Cerebellar cortex (tissue), 1 donor: ENCODE data around the gene PRMT7.

ENCODE experiments used
- DNase-seq: peaks from one replicate; pipeline ENCODE4 v3.0.0-alpha.2; 2015; ENCODE audit warnings: low spot score

The PRMT7 gene

DNA sequence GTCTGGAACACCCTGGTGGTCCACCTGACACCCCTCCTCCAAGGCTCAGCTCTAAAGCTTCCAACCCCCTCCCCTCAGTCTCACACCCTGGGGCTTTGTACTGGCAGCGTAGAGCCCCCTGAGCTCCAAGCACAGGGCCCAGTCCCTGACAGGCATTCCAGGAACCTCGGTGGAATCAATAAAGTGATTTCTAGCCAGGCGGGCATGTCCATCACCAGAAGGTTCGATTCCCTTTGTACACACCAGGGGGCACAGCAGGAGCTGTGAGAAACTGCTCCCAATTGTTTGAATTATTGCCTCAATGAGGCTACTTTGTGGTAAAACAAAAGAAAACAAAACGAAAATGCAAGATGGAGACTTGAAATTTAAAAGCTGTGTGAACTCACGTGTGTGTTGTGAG lies 85.7 kb downstream of the PRMT7 start:
- no peak for DNase-seq

DNA sequence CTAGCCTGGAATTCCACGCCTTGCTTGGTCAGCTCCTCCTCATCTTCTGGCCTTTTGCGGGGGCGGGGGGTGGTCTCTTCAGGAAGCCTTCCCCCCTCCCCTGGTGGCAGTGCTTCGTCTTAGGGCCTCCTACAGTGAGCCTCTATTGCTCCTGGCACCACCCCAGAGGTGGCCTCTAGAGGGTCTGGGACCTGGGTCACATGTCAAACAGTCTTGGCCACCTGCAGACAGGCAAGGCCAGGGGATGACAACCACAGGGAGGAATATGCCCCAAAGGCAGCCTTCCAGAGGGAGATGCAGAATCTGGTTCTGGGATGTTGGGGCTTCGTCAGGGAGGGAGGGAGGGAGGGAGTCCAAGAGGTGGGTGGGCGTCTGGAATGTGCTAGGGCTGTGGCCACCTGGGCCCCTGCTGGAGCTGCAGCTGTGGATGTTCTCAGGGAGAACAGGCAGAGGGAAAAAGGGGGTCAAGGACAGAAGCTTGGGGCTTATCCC lies 86.9 kb downstream of the PRMT7 start:
- DNase-seq = no peak

DNA sequence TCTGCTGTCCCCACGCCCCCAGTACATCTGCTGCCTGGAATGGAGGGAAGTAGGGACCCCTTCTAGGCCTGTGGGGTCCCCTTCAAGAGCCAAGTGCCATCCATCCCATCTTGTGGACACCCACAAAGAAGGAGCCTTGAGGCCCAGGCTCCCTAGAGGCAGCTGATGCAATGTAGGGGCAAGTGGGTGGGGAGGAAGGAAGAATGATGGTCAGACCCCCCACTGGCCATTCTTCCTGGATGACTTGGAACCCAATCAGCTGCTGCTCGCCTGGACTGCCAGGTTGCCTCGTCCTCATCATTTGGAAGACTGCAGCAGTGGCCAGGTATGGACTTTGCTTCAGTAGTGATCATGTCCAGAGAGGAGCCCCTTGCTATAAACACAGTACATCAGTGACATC lies 88.6 kb downstream of the PRMT7 start:
- no peak for DNase-seq

DNA sequence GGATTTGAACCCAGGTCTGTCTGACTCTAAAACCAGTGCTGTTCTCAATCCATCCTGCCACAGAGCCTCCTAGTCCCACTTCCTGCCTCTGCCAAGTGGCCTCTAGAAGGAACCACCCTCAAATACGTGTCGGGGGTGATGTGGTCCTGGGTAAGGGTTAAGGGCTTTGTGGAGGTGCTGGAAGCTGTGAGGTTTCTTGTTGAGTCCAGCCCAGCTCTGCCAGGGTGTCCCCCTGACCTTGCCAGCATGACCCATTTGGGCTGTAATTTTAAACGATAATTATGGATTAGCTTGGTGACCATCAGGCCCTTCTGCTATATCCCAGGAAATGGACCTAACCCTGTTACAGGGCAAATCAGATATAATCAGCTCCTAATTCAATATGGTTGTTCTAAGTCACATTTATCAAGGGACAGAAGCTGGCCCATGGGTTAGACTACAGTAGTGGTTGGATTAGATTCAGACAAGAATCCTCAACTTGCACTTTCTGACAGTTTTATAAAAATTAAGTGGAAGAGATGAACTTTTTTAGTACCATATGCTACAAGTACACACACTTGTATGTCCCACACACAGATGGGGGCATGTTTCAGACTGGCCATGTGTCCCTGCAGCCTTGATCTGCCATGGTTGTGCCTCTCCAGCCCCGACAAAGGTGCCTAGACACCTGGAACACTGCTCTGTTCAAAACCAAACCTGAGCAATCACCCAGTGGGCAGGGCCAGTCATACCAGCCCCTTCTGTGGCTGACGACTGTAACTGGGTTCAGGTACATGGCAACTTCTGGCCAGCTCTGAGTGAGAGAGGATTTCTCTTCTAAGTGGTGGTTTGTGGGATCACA lies 89.5 kb downstream of the PRMT7 start:
- no peak for DNase-seq

DNA sequence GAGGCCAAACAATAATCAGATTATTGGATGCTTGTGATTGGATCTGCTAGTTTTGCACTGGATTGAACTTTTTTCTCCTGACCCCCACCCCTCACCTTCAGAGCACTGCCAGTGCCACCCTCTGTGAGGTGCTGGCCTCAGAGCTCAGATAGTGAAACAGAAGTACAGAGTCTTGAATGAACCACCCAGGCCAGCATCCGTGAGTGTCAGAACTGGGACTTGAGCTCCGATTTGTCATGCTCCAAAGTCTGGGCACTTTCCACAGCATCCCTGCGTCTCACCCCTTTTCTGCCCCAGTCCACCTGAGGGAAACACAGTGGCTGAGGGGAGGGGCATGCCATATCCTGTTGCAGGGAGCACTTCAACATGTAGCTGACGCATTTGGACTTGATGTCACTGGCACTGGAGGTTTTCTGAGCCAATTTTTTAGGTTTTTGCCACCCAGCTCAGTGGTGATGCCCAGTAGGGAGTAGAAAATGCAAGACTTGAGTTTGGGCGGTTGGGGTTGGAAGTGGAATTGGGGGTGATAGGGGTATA lies 90.2 kb downstream of the PRMT7 start:
- no peak for DNase-seq

DNA sequence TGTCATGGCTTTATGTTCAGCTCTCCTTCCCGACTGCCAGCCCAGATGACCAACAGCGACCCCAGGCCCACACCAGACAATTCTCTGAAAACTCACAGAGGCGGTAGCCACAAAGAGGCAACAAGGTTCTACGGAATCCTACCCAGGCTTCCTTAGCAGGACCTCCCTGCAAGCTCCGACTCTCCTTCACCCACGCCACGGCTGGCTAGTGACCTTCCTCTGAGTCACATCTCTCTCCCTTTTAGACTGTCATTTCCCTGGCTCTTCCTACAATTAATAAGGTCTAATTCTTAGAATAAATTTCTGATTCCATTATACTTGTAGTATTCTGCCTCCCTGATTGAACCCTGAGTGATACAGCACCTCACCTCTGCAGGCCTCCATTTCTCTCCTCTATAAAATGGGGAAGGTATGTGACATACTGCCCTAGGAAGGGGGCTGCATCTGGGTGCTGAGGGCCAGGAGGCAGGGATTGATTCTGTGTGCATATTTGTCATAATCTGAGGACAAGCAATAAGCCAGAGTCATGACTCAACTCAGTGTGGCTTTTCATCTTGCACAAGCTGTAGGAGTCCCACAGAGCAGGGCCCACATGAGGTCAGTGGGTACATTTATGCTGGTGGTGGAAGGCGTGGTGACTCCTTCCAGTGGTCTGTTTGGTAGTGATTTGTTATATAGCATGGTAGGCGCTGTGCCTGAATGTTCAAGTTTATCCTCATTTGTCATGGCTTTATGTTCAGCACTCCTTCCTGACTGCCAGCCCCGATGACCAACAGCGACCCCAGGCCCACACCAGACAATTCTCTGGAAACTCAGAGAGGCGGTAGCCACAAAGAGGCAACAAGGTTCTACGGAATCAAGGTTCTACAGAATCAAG lies 91.3 kb downstream of the PRMT7 start:
- no peak for DNase-seq

DNA sequence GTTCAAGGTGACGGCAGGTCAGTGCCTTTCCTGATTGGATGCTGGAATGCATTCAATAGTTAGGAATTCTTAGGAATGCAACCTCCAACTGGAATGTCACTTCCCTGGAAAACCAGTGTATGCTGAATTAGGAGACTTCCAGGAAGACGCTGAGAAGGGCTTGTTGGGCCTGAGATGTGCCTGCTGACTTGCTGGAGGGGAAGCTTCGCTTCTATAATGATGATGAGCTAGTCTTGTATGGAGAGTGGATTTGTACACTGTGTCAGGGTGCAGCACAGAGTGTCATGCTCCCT lies 91.9 kb downstream of the PRMT7 start:
- no peak for DNase-seq

DNA sequence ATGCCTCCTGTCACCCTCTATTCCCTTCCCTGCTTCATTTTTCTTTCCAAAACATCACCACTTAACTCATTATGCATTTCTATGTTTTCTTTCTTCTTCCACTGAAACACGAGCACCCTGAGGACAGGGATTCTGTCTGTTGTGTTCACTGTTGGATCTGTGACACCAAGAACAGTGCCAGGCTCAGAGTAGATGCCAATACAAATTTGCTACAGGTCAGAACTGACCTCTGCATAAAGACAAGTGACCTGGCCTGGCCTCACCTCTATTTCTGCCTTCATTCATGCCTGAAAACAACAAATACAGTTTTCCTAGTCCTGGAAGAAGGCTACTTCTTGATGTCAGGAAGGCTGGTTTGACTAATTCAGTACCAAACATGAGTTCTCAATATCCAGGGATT lies 92.4 kb downstream of the PRMT7 start:
- no peak for DNase-seq

DNA sequence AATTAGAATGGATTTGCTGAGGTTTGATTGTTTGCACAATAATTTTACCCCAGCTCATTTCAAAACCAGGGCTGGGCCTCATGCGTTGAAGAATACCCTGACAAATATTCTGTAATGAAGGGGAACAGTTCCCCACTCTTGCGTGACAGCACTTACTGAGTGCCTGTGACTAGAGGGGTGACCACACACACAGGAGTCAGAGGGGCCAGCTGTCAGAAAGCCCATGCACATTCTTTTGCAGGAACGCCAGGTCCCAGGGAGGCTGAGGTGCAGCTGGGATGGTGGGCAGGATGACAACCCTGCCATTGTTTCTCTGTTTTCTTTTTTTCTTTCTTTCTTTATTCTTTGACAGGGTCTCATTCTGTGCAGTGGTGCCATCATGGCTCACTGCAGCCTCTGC lies 92.9 kb downstream of the PRMT7 start:
- no peak for DNase-seq

DNA sequence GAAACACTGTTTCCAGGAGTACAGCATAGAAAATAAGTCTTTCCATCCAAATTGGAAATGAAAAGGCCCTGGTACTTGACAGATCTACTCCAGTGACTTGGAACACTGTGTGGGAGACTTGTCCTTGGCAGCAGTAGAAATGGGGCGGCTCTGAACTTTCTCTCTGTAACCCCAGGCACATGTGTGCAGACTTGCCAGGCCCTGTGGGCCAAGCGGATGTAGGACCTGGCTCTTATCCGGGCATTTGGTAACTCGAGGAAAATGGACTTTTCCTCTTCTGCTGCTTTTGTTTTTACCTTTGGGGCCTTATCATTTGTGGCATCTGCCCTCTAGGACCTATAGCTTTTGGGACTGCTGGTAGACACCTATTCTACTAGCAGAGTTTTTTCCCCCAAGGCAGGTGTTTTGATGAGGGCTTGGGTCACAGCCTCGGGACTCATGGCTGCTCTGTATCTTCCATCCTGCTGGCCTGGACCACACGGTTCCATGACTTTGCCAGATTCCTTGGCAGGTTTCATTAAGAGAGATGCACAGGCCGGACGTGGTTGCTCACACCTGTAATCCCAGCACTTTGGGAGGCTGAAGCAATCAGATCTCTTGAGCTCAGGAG lies 94.0 kb downstream of the PRMT7 start:
- no peak for DNase-seq

DNA sequence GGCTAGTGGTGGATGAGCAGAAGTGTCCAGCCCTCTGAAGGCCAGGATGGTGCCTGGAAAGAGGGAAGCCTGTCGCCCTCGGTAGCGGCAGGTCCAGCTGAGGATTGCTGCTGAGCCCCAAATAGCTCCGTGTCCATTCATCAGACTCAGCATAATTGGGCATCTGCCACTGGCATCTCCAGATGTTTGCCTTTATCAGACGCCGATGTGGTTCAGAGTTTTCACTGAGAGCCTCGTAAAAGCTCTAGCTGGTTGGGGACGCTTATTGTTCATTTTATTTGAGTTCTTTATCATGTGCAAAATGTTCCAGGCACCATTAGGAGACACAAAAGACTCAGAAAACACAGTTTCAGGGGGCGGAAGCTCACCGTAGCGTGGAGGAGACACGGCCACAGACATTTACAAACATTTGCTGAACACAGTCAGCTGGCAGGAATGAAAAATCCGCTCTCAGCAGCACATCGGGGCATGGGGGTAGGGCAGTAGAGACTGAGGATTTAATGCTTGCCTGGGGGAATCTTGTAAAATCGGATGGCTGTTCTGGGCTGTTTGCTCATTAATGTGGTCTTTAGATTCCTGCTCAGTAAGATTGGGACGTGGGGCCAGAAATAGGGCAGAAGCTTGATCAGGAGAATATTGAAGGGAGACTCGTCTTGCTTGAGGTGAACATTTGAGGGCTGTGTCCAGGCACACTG lies 95.8 kb downstream of the PRMT7 start:
- DNase-seq = no peak
